Breast epithelium (tissue), 3 donors: ENCODE measurements around the gene ATG16L1.

Source experiments
- CTCF ChIP-seq, 3 donors: fragments of 450-650 bp; IDR thresholded peaks; one replicate each; pipeline ENCODE4 v1.5.1; 2016 to 2017; ENCODE audit warnings: antibody characterized with exemption in 3 of 3, mild to moderate bottlenecking in 3 of 3, moderate library complexity in 3 of 3
- POLR2A ChIP-seq: fragments of 450-650 bp; IDR thresholded peaks from one replicate; pipeline ENCODE4 v1.6.1; 2016; ENCODE audit warnings: antibody characterized with exemption, mild to moderate bottlenecking, moderate library complexity
- POLR2AphosphoS5 ChIP-seq, 3 donors: sonication (generic); formaldehyde crosslinking; IDR thresholded peaks; one replicate each; pipeline ENCODE4 v1.6.1; 2017; ENCODE audit warnings: antibody characterized with exemption in 3 of 3

DNA sequence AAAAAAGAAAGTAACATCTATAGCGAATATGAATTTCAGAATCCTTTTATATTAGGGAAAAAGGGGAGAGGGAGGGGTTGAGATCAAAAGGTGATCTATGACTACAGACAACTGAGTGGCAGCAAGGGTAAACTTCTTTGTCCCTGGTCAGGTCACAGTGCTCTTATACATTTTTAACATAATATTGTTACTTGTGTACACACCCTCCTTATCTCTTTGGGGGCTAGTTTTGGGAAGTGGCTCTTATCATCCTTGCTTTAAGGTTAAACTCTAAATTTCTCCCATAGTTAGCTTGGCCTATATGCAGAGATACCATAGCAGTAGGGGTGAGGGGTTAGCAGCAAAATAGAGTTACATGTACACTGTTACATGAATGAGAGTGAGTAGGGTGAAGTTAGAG lies 31.6 kb upstream of the ATG16L1 start:
- no peak for TF ChIP-seq POLR2A
- TF ChIP-seq POLR2AphosphoS5 (IDR thresholded peaks at IDR 0.05) = no peak
- TF ChIP-seq CTCF (IDR thresholded peaks at IDR 0.05) = no peak
